Fibroblast of pulmonary artery (primary cell): Measurements from ENCODE around the gene STN1.
A peak's percentile ranks its signal among the peaks of the same experiment; 100 is the strongest.

Source experiments
- DNase-seq: peaks from one replicate; pipeline ENCODE4 v3.0.0-alpha.2; 2010; ENCODE audit warnings: low read depth
- H3K4me3 ChIP-seq: replicated peaks from 2 replicates; pipeline ENCODE4 v1.5.1; 2011; ENCODE audit warnings: low read depth, mild to moderate bottlenecking, control low read depth, low read length, moderate library complexity
- TF ChIP-seq, protein P1 (sequence below): IDR thresholded peaks from 2 replicates; pipeline ENCODE4 v1.5.1; 2011; ENCODE audit warnings: mild to moderate bottlenecking, control low read depth, low read length, inconsistent platforms; ENCODE audit errors: missing control alignments

The STN1 gene

DNA sequence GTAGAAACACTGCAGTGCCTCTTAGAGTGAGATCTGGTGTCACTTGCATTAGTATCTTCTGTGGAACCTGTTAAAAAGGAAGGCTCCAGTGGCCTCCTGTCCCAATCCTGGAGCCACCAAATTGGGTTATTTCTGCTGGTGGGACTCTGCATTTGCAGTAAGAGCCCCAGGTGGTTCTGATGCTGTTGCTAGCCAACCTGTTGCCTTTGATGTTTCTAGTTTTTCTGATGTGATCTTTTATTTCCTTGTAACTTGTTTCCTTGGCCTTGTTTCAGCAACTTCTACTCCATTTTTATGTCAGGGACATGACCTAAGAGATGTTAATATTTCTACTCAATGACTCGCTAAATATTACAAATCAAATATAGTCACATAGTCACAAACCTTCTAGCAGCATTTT lies 12.5 kb upstream of the STN1 start:
- TF ChIP-seq, protein P1, sequence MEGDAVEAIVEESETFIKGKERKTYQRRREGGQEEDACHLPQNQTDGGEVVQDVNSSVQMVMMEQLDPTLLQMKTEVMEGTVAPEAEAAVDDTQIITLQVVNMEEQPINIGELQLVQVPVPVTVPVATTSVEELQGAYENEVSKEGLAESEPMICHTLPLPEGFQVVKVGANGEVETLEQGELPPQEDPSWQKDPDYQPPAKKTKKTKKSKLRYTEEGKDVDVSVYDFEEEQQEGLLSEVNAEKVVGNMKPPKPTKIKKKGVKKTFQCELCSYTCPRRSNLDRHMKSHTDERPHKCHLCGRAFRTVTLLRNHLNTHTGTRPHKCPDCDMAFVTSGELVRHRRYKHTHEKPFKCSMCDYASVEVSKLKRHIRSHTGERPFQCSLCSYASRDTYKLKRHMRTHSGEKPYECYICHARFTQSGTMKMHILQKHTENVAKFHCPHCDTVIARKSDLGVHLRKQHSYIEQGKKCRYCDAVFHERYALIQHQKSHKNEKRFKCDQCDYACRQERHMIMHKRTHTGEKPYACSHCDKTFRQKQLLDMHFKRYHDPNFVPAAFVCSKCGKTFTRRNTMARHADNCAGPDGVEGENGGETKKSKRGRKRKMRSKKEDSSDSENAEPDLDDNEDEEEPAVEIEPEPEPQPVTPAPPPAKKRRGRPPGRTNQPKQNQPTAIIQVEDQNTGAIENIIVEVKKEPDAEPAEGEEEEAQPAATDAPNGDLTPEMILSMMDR: no peak
- DNase-seq: no peak
- H3K4me3 ChIP-seq: no peak overlapping the region

DNA sequence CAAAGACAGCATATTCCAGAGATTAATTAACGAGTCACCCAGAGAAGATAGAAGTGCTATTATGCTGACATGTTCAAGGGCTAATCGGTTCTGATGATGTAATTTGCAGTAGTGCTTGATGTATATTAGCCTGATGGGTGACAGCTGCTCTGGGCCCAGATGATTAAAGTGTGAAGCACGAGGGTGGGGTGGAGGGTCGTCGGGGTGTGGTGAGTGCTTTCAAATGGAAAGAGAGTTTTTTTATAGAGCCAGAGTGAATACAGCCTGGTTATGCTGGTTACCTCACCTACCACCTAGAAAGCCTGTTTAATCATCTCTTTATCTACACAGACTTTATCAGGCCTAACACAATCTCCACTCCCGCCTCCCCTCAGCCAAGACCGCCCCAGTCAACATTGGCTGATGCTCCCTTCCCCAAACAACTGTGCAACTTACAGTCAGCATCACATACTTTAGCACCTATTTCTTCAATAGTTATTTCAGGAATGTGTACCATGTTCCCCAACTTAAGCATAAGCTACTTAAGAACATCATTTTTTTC lies 11.5 kb upstream of the STN1 start:
- no peak overlapping the region for H3K4me3 ChIP-seq
- DNase-seq: peak; percentile 32

DNA sequence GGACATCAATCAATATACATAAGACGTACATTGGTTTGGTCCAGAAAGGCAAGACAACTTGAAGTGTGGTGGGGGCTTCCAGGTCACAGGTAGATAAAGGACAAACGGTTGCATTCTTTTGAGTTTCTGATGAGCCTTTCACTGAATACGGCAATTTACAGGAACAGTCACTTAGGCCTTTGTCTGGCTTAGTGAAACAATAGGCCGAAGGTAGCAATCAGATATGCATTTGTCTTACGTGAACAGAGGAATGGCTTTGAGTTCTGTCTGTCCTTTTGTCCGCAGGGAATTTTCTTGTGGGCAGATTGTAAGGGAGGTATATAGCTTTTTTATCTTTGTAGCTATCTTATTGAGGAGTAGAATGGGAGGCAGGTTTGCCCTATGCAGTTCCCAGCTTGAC lies 10.8 kb upstream of the STN1 start:
- TF ChIP-seq, protein P1: no peak
- DNase-seq: no peak
- no peak overlapping the region for H3K4me3 ChIP-seq

More for the DNA sequence above, 11.5 kb upstream of the STN1 start:
- TF ChIP-seq, protein P1: no peak

DNA sequence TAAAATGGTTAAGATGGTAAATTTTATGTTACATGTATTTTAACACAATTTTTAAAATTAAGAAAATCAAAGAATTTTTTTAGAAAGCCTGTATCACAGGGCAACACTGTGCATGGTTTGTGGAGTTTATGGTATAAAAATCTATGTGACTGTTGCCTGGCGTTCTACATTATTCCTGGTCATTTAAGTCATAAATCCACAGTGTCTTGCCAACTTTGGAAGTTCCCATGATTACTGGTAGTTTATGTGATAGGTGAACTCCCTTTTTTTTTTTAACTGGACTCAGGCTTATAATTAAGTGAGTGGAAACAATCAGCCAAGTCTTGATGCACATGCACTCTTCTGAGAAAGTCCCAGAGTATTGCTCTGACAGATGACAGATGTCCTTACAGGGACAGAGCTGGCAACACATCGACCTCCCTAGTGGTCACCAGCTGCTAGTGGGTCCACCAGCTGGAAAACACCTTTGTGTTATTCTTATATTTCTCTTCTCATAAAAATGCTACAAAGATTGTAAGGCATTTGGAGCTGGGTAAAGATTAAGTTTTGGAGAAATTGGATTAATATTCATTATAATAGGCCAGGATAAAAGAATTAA lies 8.8 kb upstream of the STN1 start:
- TF ChIP-seq, protein P1: no peak
- no peak for DNase-seq
- H3K4me3 ChIP-seq: no peak overlapping the region

DNA sequence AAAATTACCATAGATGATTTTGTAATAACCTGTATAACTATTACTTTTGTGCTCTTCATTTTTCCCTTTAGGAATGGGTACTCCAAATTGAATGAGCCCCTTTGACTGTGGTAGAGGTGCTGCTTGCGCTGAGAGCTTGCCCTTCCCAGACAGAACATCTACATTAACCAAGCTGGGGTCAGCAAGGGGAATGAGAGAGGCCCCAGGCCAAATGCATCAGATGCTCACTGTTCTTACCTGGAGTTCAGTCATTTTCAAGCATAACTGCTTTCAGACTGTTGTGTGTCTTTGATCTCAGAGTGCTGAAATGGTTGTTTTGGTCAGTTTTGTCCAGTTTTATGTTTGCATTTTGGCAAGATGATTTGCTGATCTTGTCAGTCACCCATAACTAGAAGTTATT lies 7.6 kb upstream of the STN1 start:
- H3K4me3 ChIP-seq: no peak overlapping the region
- no peak for DNase-seq
- TF ChIP-seq, protein P1: no peak

DNA sequence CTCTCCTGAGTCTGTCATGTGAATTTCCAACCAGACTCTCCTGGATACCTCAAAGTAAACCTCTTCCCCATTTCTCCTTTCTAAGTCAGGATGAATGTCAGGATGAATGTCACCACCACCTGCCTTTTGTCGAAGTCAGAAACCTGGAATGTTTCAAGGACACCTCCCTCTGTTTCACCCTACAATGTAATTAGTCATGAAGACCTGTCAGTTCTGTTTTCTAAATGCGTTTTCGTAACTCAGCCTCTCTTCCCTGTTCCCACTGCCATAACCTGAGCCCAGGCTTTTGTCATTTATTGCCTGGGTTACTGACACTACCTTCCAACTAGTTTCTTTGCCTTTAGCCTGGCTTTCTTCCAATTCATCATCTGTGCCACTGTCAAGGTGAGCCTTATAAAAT lies 5.5 kb upstream of the STN1 start:
- TF ChIP-seq, protein P1: no peak
- DNase-seq: no peak

DNA sequence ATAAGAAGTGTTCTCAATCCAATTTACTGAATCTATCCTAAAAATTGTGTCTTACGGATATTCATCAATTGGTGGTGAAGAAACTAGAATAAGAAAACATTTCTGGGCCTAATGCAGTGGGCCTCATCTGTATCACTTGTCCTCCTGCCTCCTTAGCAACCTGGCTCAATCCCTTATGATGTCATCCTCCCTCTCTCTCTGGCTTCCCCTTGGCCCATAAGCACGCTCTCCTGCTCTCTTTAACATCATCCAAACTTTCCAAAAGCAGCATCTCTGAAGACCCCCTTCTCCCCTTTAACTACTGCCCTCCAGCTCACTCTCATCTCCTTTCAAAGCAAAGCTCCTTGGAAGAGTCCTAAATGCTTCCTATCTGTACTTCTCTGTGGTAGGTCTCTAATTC lies 4.7 kb upstream of the STN1 start:
- H3K4me3 ChIP-seq: no peak overlapping the region
- DNase-seq: no peak
- TF ChIP-seq, protein P1: no peak

More for the DNA sequence above, 5.5 kb upstream of the STN1 start:
- H3K4me3 ChIP-seq: no peak overlapping the region
